ENCODE measurements around the gene DMRTC2. TPM values are rescaled to one million over a fixed set of nuclear protein-coding genes. Genes with fewer than 3 reads are reported as not detected.

DMRTC2 gene
- total and polyA plus RNA-seq, 9 of the 15 experiments (the other 6 are each of a cell fraction or from before 2014, with no cell fraction given), result 0.03 TPM; not detected in 8

DNA sequence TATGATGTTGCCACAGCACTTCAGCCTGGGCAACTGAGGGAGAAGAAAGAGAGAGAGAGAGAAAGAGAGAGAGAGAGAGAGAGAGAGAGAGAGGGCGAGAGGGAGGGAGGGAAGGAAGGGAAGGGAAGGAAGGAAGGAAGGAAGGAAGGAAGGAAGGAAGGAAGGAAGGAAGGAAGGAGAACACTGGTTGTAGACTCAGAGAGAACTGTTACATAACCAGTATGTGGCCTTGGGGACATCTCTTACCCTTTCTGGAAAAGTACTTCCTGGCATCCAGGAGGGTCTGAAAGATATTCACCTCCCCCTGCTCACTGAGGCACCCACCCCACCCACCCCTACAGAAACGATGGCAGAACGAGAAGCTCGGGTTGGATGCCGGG, 35.5 kb downstream of the DMRTC2 start:
- no peak for FAIRE-seq
- intact Hi-C loops (cut with micrococcal nuclease) (no loop called here), in situ Hi-C loops (cut with MboI) (no loop called here)
- WGBS (ENCODE audit: insufficient coverage, low coverage, missing lambda C conversion rate), result 63% methylated on average over 4 of the region's 5 CpGs
- CTCF ChIA-PET (ENCODE audit: low intra/inter-chr PET ratio), result no interaction called here
- H3K9ac ChIP-seq (ENCODE audit: insufficient read depth in 1 of 2, low read depth in 2 of 2, low read length in 2 of 2), result no peak overlapping the region
- no TSS peak for BruUV-seq (replicated peaks)
- TF ChIP-seq TEAD2 (tag; IDR thresholded peaks at IDR 0.05), result no peak
- no peak for TF ChIP-seq JUNB (CRISPR knock-in tag; conservative IDR thresholded peaks at IDR 0.05)
- no peak for TF ChIP-seq POLR2AphosphoS2 (IDR thresholded peaks at IDR 0.05; ENCODE audit: low read length)
- no peak for TF ChIP-seq NR4A1 (CRISPR knock-in tag; IDR thresholded peaks at IDR 0.05)
- TF ChIP-seq NR4A1 (tag; IDR thresholded peaks at IDR 0.05), result no peak
- no peak for TF ChIP-seq TAF7 (tag; IDR thresholded peaks at IDR 0.05)
- TF ChIP-seq, protein P1, sequence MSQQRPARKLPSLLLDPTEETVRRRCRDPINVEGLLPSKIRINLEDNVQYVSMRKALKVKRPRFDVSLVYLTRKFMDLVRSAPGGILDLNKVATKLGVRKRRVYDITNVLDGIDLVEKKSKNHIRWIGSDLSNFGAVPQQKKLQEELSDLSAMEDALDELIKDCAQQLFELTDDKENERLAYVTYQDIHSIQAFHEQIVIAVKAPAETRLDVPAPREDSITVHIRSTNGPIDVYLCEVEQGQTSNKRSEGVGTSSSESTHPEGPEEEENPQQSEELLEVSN (IDR thresholded peaks at IDR 0.05; ENCODE audit: borderline replicate concordance in 1 of 2, extremely low read depth in 1 of 2, insufficient read depth in 1 of 2, insufficient read length in 1 of 2, low read depth in 1 of 2, low read length in 1 of 2, poor library complexity in 1 of 2, severe bottlenecking in 1 of 2), result no peak
- no peak for TF ChIP-seq MCM7 (IDR thresholded peaks at IDR 0.05)
- TF ChIP-seq ZNF75A (CRISPR knock-in tag; IDR thresholded peaks at IDR 0.05), result no peak
- no peak for TF ChIP-seq XRCC4 (IDR thresholded peaks at IDR 0.05; ENCODE audit: extremely low read depth, insufficient read depth, insufficient read length)
- TF ChIP-seq ZNF780A (CRISPR knock-in tag; IDR thresholded peaks at IDR 0.05), result no peak
- POLR2A ChIA-PET, result interaction anchor here (0.7 to 1.3 kb wide), 5 partner anchors 8 to 164 kb away, joined by 3 to 6 read pairs (median 4); partner anchors contain the start of gene RPS19
- no peaks in the 10 kb centered on the region for H3K27me3 ChIP-seq (ENCODE audit: control insufficient read depth in 2 of 2, insufficient read depth in 2 of 2, low read length in 2 of 2)
- DNase-seq (ENCODE audit: extremely low read depth in 1 of 4, low spot score in 3 of 4), result no peak
- ATAC-seq, result no peak
- H3K9me3 ChIP-seq (replicated peaks; ENCODE audit: control insufficient read depth, insufficient read depth, low read depth, low read length), result no peaks in the 10 kb centered on the region
- no peak overlapping the region for H3K4me2 ChIP-seq (ENCODE audit: insufficient read depth, low read length)
- H3K27ac ChIP-seq (ENCODE audit: extremely low read depth, low read depth, low read length), result no peak overlapping the region
- peaks cover 18% of the 10 kb centered on the region for H3K79me2 ChIP-seq (ENCODE audit: control insufficient read depth, insufficient read depth, low read length)
- H3K9me1 ChIP-seq (ENCODE audit: control insufficient read depth, insufficient read depth, low read length), result no peaks in the 10 kb centered on the region
- no peaks in the 10 kb centered on the region; the same call in 2 of the 3 replicates for H3K36me3 ChIP-seq (ENCODE audit: control insufficient read depth, insufficient read depth, low read length)
- no peak overlapping the region for H2AFZ ChIP-seq (ENCODE audit: low read depth, low read length)
- no peaks in the 10 kb centered on the region for H4K20me1 ChIP-seq (replicated peaks; ENCODE audit: control insufficient read depth, insufficient read depth, low read length)
- H3K4me1 ChIP-seq (replicated peaks in 1 of 2; ENCODE audit: control insufficient read depth in 2 of 2, insufficient read depth in 2 of 2, low read length in 2 of 2), result peaks cover 40 to 70% of the 10 kb centered on the region in 2 experiments
- no peak overlapping the region for H3K4me3 ChIP-seq
